ENCODE measurements around the gene DDIT3. TPM values are rescaled to one million over a fixed set of nuclear protein-coding genes. Genes with fewer than 3 reads are reported as not detected.

DDIT3 gene
- total and polyA plus RNA-seq, 4 donors: 4.7 to 30.2 (median 16.2) TPM

- Histone ChIP-seq H3K27me3 (ENCODE audit: control insufficient read depth in 4 of 4, insufficient read depth in 4 of 4, low read length in 3 of 4) (peaks cover 0 to 6% (median 0%) of the 10 kb centered on the region in 4 donors), H3K4me3 (ENCODE audit: low read depth in 1 of 3, low read length in 3 of 3) (no peak overlapping the region), H3K9me3 (ENCODE audit: control insufficient read depth in 4 of 4, low read length in 3 of 4) (no peaks in the 10 kb centered on the region), H3K4me1 (ENCODE audit: control insufficient read depth in 4 of 4, insufficient read depth in 4 of 4, low read length in 3 of 4) (peaks cover 0 to 2% (median 1%) of the 10 kb centered on the region in 4 donors), H3K9ac (ENCODE audit: low read depth in 1 of 2, low read length in 2 of 2) (no peak overlapping the region), H3K27ac (ENCODE audit: low read depth in 1 of 2, low read length in 2 of 2) (no peak overlapping the region), H3K36me3 (ENCODE audit: control insufficient read depth in 4 of 4, insufficient read depth in 3 of 4, low read depth in 1 of 4, low read length in 3 of 4) (no peaks in the 10 kb centered on the region)
- DNase-seq (ENCODE audit: low spot score): no peak
- TF ChIP-seq, protein P1, sequence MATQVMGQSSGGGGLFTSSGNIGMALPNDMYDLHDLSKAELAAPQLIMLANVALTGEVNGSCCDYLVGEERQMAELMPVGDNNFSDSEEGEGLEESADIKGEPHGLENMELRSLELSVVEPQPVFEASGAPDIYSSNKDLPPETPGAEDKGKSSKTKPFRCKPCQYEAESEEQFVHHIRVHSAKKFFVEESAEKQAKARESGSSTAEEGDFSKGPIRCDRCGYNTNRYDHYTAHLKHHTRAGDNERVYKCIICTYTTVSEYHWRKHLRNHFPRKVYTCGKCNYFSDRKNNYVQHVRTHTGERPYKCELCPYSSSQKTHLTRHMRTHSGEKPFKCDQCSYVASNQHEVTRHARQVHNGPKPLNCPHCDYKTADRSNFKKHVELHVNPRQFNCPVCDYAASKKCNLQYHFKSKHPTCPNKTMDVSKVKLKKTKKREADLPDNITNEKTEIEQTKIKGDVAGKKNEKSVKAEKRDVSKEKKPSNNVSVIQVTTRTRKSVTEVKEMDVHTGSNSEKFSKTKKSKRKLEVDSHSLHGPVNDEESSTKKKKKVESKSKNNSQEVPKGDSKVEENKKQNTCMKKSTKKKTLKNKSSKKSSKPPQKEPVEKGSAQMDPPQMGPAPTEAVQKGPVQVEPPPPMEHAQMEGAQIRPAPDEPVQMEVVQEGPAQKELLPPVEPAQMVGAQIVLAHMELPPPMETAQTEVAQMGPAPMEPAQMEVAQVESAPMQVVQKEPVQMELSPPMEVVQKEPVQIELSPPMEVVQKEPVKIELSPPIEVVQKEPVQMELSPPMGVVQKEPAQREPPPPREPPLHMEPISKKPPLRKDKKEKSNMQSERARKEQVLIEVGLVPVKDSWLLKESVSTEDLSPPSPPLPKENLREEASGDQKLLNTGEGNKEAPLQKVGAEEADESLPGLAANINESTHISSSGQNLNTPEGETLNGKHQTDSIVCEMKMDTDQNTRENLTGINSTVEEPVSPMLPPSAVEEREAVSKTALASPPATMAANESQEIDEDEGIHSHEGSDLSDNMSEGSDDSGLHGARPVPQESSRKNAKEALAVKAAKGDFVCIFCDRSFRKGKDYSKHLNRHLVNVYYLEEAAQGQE (IDR thresholded peaks at IDR 0.05): no peak
- TF ChIP-seq, protein P2, sequence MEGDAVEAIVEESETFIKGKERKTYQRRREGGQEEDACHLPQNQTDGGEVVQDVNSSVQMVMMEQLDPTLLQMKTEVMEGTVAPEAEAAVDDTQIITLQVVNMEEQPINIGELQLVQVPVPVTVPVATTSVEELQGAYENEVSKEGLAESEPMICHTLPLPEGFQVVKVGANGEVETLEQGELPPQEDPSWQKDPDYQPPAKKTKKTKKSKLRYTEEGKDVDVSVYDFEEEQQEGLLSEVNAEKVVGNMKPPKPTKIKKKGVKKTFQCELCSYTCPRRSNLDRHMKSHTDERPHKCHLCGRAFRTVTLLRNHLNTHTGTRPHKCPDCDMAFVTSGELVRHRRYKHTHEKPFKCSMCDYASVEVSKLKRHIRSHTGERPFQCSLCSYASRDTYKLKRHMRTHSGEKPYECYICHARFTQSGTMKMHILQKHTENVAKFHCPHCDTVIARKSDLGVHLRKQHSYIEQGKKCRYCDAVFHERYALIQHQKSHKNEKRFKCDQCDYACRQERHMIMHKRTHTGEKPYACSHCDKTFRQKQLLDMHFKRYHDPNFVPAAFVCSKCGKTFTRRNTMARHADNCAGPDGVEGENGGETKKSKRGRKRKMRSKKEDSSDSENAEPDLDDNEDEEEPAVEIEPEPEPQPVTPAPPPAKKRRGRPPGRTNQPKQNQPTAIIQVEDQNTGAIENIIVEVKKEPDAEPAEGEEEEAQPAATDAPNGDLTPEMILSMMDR (IDR thresholded peaks at IDR 0.05; ENCODE audit: low read depth, low read length, missing input control): no peak
- TF ChIP-seq HNF4A (conservative IDR thresholded peaks at IDR 0.05): no peak
- TF ChIP-seq TAF1 (conservative IDR thresholded peaks at IDR 0.05): no peak
- TF ChIP-seq YY1 (IDR thresholded peaks at IDR 0.05): no peak
- no peak for TF ChIP-seq EGR1 (IDR thresholded peaks at IDR 0.05; ENCODE audit: low read depth in 2 of 2)
- no peak for TF ChIP-seq SP1 (IDR thresholded peaks at IDR 0.05)
- no peak for TF ChIP-seq MAX (IDR thresholded peaks at IDR 0.05)
- no peak for TF ChIP-seq HNF4G (IDR thresholded peaks at IDR 0.05)
- WGBS: 96% methylated on average over 1 of the region's 1 CpG
These were observed 34.6 kb upstream of the DDIT3 start for GRCh38 chr12:57554897-57555296.

DNA sequence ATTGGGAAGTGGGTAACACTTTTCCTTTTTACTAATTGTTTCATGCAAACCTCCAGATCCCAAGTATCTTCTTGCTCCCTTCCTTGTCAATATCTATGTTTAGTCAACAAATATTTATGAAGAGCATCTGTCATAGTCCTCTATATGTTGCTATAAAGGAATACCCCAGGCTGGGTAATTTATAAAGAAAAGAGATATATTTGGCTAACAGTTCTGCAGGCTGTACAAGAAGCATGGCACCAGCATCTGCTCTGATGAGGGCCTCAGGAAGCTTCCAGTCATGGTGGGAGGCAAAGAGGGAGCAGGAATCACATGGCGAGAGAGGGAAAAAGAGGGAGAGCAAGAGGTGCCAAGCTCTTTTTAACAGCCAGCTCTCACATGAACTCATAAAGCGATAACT lies 34.1 kb upstream of the DDIT3 start:
- no peak overlapping the region for H3K4me3 ChIP-seq (ENCODE audit: low read depth in 1 of 3, low read length in 3 of 3)
- no peak for DNase-seq (ENCODE audit: low spot score)
- H3K9me3 ChIP-seq (ENCODE audit: control insufficient read depth in 4 of 4, low read length in 3 of 4): no peaks in the 10 kb centered on the region
- no peaks in the 10 kb centered on the region for H3K36me3 ChIP-seq (ENCODE audit: control insufficient read depth in 4 of 4, insufficient read depth in 3 of 4, low read depth in 1 of 4, low read length in 3 of 4)
- TF ChIP-seq YY1 (IDR thresholded peaks at IDR 0.05) (no peak), RXRA (IDR thresholded peaks at IDR 0.05) (no peak), NR2F2 (IDR thresholded peaks at IDR 0.05) (no peak), TAF1 (conservative IDR thresholded peaks at IDR 0.05) (no peak), HNF4G (IDR thresholded peaks at IDR 0.05) (no peak), FOXA1 (IDR thresholded peaks at IDR 0.05) (no peak), GABPA (IDR thresholded peaks at IDR 0.05 in 1 of 2, conservative IDR thresholded peaks at IDR 0.05 in 1 of 2) (no peak), HNF4A (conservative IDR thresholded peaks at IDR 0.05) (no peak)
- TF ChIP-seq, protein P1 (IDR thresholded peaks at IDR 0.05): no peak
- no peak overlapping the region for H3K9ac ChIP-seq (ENCODE audit: low read depth in 1 of 2, low read length in 2 of 2)
- H3K4me1 ChIP-seq (ENCODE audit: control insufficient read depth in 4 of 4, insufficient read depth in 4 of 4, low read length in 3 of 4): peaks cover 0 to 4% (median 2%) of the 10 kb centered on the region in 4 donors
- H3K27me3 ChIP-seq (ENCODE audit: control insufficient read depth in 4 of 4, insufficient read depth in 4 of 4, low read length in 3 of 4): peaks cover 0 to 7% (median 0%) of the 10 kb centered on the region in 4 donors
- 96% methylated on average over 2 of the region's 2 CpGs for WGBS
- H3K27ac ChIP-seq (ENCODE audit: low read depth in 1 of 2, low read length in 2 of 2): no peak overlapping the region
